Measurements from ENCODE around the gene AFF2.

AFF2 gene

DNA sequence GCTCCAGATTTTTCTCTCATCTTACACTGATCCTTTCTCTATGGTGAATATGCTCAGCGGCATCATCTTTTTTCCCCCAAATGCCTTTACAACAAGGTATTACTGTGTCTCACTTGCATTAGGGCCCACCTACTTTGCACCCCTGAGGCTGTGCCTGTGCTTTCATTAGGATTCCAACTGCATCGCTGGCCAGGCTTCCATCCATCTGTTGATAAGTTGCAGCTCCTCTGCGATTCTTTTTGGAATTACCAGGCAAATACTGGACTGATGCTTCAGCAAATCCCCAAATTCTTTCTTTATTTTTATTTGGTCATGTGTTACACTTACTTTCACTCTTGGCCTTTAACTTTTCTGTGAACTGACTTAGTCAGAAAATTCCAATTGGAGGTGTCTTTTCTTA lies 77.3 kb downstream of the AFF2 start:
- in situ Hi-C loops (cut with HindIII; ENCODE audit: low sequenced_read_pairs): no loop called here

DNA sequence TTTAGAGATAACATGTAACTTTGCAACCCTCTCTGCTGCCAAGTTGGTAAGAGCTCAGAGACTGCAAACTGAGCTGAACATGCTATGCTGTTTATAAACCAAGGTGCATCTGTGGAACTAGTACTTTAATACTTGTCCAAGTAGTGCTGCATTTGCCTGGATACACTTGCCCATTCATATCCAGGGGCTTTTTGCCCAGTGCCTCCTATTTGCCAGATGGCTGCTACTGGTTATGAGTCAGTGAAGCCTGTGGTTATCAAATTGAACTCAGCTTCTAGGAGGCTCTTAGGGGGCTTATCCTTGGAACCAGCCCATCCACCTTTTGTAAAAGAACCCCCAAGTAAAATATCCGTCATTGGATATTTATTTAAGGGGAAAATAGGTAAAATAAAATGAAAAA lies 79.6 kb downstream of the AFF2 start:
- in situ Hi-C loops (cut with HindIII; ENCODE audit: low sequenced_read_pairs): no loop called here

DNA sequence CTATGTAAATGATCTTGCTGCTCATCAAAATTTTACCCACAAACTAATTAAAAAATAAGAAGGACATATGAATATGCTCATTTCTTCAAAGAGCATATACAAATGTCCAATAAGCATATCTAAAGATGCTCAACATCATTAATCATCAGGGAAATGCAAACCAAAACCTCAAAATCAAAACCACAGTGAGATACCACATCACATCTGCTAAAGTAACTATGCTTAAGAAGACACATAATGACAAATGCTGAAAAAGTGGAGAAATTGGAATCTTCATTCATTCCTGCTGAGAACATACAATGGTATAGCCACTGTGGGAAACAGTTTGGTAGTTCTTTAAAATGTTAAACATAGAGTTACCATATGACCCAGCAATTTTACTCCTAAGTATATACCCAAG lies 81.9 kb downstream of the AFF2 start:
- in situ Hi-C loops (cut with HindIII; ENCODE audit: low sequenced_read_pairs): no loop called here

DNA sequence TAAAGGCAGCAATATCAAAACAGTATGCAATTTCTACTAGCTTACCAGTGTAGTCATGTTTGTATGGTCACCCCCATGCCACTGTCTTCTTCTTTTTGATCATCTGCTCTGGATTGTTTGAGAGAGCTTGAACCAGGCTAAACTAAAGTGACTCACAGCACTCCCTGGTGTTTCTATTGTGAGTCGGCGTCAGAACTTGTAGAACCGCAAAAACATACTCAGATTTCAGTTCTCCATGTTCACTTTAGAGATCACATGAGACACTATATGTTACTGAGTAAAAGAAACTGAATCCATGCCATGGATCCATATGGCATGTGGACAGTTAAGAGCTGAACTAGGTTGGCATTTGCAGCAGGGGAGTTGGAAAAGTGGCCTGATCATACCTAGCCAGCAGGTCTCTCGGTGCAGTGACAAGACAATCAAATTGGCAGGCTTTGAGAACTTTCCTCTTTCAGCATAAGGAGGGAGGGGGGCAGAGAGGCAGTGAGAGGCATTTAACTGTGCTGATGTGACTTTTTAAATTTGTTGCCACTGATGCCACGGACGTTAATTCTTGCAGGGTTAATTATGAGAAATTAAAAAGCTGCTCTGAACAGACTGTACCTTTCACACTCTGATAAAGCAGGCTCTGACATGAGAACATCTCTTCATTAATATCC lies 88.4 kb downstream of the AFF2 start:
- in situ Hi-C loops (cut with HindIII; ENCODE audit: low sequenced_read_pairs): no loop called here

DNA sequence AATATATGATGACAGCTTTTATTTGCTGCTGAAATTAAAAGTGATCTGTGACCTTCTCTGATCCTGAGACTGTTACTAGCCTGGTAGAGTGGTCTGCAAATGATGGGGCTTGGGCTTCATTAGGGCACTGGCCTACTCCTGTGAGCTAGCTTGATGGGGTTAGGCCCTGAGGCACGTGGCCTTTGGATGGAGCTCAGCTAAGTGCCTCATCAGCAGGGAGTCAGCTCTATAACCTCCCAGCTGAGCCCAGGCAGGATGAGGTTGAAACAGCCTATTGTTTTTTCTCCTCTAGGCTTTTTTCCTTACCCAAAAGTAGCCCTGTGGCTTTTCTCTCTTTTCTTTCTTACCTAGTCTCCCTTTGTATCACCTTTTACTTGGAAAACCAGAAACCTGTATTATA lies 92.2 kb downstream of the AFF2 start:
- in situ Hi-C loops (cut with HindIII; ENCODE audit: low sequenced_read_pairs): no loop called here

DNA sequence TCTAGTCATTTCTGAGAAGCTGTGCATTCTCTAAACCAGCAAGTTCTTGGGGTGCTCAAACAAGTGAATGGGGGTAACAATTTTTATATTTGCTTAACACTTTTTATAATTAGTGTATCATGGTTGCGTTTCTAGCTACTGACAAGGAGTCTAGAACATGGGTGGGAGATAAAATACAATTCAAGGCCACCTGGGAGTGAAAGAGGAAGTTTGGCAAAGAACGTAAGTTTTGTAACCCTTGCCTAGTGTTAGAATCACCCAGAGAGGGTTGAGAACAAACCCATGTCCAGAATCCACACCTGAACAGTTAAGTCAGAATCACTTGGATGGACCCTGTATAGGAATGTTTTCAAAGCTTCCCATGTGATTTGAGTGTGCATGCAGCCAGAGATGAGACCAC lies 92.7 kb downstream of the AFF2 start:
- in situ Hi-C loops (cut with HindIII; ENCODE audit: low sequenced_read_pairs): no loop called here

DNA sequence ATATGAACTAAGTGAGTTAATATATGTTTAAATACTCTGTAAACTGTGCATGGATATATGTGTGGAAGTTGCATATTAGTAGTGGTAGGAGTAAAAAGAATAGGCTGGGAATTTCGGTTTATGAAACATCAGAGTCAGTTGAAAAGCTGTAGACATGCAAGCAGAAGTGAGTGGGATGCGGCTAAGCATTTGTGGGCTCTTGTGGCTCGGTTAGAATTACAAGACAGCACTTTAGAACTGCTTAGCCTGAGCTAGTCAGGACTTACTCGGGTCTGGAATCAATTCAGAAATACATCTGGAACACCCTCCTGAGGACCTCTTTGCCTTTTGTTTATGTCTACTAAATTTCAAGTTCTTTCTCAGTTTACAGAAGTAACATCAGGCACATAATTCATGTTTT lies 93.6 kb downstream of the AFF2 start:
- in situ Hi-C loops (cut with HindIII; ENCODE audit: low sequenced_read_pairs): no loop called here

DNA sequence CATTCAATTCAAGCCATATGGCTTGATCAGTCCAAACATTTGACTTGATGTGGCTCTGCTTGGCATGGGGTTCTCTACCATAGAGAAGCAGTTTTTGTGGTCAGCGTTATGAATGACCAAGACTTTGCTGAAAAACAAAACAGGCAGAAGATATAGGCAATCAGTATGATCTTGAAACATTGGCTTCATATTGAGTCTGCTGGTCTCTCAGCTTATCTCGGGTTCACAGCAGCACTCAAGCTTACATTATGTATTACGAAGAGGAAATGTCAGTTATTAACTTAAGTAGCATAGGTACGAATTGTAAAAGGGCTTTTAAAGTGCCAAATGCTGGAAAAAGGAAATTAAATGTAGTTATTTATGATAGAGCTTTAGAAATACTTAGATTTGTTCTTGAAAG lies 99.0 kb downstream of the AFF2 start:
- in situ Hi-C loops (cut with HindIII; ENCODE audit: low sequenced_read_pairs): no loop called here

DNA sequence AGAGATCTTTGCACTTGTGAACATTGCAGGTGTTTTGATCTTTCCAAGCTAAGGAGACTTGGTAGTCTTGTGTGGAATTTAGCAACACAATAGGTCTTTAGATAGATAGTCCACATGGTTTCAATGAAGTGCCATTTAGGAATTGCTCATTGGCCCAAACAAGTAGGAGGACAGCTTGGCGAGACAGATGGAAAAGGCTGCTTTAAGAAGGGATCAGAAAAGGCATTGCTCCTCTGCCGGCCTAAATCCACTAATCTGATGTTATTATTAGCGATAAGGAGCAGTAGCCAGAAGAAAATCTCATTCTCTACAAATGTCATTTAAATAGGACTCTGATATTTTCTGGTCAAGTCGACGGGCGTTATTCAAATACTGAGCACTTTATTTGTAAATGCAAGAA lies 99.7 kb downstream of the AFF2 start:
- in situ Hi-C loops (cut with HindIII; ENCODE audit: low sequenced_read_pairs): no loop called here

DNA sequence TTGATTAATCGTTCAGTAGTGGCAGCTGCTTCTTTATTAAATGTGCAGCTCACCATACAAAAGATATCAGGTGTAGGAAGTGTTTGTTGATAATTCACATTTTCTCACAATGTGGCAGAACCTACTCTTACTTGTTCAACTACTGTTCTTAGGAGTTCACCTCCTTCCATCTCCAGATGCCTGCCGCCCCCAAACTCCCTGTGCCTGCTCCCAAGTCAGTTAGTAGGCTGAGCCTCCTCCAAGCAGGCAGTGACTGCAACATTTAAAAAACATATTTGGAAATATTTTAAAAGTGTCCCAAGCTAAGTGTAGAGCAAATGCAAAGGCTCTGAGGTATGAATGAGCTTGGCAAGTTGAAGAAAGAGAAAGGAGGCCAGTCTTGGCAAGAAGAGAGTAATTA lies 100.2 kb downstream of the AFF2 start:
- in situ Hi-C loops (cut with HindIII; ENCODE audit: low sequenced_read_pairs): no loop called here

DNA sequence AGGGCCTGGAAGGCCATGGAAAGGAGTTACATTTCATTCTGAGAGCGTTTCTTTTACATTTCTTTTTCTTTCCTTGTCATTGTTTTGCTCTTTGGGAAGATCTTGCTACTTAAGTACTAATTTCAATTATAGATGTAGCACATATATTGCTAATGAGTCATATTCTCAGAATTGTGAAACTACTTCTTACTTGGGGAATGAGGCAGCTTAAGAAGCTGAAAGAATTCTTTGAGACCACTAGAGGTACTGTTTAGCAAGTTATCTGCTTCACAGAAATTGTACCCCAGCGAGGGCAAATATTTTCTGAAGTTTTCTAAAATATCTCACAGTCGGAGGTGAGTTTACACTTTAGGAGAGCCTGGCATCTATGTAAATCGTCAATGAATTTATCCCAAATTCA lies 100.6 kb downstream of the AFF2 start:
- in situ Hi-C loops (cut with HindIII; ENCODE audit: low sequenced_read_pairs): no loop called here

DNA sequence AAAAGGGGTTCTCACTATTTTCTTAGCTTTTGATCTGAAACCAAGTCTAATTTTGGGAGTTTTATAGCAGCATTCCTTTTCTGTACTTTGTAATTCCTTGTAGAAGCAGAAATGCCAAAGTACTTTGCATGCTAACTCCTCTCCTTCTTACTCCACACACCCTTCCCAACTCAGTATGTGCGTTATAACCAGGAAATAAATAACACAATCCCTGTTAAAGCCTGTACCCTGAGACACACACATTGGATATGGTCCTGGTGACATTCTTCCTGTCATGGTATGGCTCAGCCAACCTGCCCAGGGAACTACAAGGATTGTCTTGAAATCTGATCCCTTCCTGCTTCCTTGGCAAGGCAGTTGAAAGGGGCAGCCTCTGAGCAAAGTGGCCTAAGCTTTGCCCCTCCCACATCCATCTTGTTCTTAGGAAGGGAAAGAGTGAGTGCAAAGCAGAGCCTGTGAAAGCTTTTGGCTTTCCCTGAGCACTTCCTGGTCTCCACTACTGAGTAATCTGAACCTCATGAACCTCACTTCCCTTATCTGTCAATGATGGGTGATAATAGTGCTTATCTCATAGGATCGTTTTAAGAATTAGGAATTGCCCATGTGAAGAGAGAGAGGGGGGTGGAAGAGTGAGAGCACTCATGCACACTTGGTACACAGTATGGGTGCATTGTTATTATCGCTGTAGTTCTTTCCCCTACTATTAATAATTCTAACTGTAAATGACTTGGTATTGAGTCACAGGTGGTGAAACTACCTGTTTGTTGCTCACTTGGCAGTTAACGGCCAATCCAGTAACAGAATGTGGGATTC lies 109.3 kb downstream of the AFF2 start:
- in situ Hi-C loops (cut with HindIII; ENCODE audit: low sequenced_read_pairs): no loop called here

DNA sequence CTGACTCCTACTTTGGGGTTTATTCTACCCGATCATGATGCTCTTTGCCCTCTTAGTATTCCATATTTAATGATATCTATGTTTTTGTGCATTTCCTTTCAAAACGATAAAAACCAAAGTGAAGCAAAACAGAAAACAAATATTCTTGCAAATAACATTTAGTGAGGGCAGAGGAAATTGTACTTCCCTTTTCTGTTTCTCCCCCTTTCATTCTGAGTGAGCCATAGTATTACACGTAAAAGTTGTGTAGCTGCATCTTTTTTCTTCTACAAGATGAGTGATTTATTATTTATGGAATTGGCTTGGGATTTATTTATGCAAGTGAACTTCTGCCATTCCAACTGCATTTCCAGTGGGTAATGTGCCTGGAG lies 109.9 kb downstream of the AFF2 start:
- in situ Hi-C loops (cut with HindIII; ENCODE audit: low sequenced_read_pairs): no loop called here

DNA sequence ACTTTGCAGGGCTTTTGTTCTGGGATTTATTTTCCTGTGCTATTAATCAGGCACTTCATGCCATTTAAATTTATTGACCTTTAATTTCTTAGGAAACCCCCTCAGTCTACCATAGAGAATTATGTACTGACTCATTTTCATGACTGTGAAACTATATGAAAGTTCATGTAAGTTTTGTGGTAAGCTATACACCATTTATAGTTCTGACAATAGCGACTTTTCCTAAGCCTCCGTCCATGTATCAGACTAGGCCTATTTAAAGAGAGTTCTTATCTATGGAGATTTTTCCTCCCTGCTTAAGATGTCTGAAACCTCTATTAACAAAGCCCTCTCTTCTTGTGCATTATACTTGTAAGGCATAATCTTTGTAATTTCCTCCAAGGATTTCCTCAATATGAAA lies 111.6 kb downstream of the AFF2 start:
- in situ Hi-C loops (cut with HindIII; ENCODE audit: low sequenced_read_pairs): no loop called here

DNA sequence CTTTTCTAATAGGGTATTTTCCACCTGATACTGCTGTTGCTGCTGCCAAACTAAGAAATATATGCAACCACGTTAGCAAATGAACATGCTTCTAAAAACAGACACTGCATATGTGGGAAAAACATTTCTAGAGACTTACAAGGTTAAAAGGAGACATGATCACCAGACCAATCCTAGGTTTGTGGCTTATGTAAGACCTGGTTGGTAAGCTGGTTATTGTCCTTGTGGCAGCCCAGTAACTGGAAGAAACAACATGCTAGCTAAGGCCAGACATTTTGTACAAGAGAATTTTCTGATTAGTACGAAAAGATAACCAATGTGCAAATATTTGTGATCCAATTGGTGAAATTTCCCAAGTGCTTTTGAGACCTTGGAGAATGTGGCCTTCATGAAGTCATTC lies 112.0 kb downstream of the AFF2 start:
- in situ Hi-C loops (cut with HindIII; ENCODE audit: low sequenced_read_pairs): no loop called here

DNA sequence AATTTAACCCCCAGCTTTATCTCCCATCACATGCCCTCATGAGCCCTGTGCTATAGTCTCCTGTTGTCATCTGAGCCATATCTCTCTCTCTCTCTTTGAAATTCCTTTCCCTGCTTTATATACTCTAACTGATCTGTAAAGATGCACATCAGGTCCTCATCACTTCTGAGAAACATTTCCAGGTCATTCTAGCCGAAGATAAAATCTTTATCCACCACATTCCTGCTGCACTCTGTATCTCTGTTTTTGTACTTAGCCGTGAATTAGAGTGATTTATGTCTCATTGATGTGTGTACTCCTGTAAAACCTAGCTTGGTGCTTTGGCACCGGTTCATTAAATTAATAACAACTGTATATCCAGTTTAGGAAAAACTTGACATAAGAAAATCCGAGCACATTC lies 113.2 kb downstream of the AFF2 start:
- in situ Hi-C loops (cut with HindIII; ENCODE audit: low sequenced_read_pairs): no loop called here

DNA sequence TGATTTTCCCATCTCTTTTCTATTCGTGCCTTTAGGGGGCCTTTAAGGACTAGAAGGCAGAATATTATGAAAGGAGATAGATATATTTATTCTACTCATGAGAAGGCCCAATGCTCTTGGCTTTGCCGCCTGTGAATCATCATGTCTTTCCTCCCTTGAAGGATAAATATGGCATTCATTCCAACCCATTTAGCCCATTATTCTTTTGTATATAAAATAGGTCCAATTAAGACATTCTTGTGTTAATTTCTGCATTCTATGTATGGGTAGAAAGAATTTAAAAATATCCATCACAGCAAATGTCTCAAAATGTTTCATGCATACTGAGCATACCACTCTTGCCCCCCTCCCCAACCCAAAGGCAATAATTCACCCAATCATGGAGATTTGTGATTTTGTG lies 115.1 kb downstream of the AFF2 start:
- in situ Hi-C loops (cut with HindIII; ENCODE audit: low sequenced_read_pairs): no loop called here

DNA sequence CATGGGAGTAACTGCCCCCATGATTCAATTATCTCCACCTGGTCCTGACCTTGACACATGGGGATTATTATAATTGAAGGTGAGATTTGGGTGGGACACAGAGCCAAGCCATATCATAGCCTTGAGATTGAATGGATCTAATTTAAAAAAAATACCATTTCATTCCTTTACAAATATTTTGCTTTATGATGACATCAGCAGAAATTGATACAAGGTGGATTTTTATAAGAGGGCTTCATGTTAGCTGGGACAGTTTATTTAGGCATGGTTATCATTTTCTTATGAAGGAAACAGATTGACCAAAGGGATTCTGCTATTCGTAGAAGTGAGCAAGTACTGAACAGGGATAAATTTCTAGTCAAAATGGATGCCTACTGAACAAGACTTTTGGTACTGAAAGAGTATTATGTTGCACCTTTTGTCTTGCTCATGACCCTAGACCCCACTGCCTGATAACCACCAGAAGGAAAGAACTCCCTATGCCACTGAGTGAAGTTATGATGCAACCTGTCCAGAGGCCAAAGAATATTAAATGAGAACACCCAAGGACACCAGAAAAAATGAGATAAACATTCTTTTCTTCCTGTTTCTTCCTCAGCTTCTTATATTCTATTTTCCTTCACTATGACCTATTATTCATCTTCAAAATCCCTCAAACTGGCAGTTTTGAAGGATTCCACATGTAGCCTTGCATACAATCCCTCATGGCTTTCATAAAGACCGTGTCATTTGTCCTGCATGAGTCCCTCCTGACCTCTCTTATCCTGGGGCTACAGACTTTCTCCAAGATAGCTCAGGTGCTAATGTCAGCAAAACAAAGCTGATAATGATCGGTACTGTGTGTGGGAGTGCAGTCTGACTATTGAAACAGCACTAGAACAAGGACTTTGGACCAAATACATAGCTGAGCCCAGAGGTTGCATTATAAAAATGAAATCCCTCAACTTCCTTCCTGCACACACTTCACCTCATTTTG lies 118.3 kb downstream of the AFF2 start:
- in situ Hi-C loops (cut with HindIII; ENCODE audit: low sequenced_read_pairs): no loop called here

DNA sequence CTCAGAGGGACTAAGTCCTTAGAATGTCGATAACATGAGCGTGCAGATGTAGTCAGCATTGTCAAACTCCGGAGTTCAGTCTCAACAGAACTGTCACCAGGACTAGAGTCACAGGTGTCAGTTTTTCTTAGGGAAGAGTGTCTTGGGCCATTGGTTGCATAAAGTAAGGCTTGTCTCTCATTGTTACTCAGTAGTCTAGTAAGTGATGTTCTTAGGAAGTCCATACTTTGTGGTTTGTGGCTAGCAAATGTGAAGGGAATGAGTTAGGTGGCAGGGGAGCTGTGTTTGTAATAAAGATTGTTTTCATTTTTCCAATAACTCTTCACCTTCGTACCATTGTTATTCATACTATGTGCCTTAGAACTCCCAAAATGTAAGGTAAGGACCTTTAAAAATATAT lies 119.6 kb downstream of the AFF2 start:
- in situ Hi-C loops (cut with HindIII; ENCODE audit: low sequenced_read_pairs): no loop called here

DNA sequence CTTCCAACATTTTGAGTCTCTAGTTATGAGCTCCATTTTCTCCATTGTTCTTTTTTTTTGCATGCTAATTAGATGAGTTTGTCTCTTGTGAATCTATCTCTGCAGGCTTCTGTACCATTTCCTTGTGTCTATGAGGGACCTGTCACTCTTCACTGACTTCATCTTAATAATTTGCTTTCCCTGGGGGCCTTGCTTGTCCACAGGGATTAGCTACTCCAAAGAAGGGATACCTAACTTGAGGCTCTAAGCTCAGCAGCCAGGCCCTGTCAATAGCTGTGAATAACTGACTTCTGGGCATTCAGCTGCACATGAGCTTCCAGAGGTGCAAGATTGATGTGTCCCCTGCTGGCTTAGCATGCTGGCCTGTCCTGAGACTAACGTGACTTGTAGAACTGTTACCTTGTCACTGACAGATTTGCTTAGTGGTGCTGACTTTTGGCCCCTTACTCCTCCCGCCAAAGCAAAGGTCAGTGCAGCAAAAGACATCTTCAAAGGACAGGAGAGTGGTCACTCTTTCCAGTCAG lies 124.6 kb downstream of the AFF2 start:
- in situ Hi-C loops (cut with HindIII; ENCODE audit: low sequenced_read_pairs): no loop called here

DNA sequence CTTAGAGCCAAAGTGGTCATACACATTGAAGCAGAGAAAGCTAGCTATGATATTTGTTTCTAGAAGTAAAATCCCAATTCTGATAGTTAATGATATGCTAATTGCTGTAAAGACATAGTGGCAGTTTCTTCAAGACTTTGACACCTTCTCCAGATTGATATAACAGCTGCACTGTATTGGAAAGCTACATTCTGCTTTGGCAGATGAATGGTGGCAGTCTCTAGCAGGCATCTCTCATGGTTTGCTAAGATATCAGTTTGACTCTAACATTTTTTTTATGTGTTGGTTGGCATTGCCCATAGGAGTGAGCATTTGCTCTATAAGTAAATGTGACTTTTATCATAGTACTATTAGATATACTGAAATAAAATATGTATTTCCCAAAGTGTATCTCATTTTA lies 128.2 kb downstream of the AFF2 start:
- in situ Hi-C loops (cut with HindIII; ENCODE audit: low sequenced_read_pairs): no loop called here
